GM19328 (cell line): ENCODE measurements around the gene RAB3IL1.
"Not testable (repeated sequence)": the region's sequence is repeated elsewhere in the genome, so short reads cannot be mapped to it uniquely, and the experiment has no call there.

ENCODE experiments used
- ATAC-seq: cut with Tn5 transposase; IDR thresholded peaks from one replicate; pipeline ENCODE4 v1.9.1; 2021; ENCODE audit warnings: mild to moderate bottlenecking, moderate library complexity; ENCODE audit not compliant: unreplicated experiment

Gene RAB3IL1

GRCh38 chr11:61954106-61954850 is 36.9 kb upstream of the RAB3IL1 start:
- no peak for ATAC-seq

DNA sequence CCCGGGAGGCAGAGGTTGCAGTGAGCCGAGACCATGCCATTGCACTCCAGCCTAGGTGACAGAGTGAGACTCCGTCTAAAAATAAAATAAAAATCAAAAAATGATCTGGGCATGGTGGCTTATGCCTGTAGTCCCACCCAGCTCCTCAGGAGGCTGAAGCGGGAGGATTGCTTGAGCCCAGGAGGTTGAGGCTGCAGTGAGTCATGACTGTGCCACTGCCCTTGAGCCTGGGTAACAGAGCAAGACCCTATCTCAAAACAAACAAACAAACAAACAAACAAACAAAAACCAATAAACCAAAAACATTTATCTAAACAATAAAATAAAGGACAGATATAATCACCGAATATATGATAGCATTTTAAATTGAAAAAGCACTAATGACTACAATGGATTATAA is 36.3 kb upstream of the RAB3IL1 start:
- ATAC-seq, result not testable (repeated sequence)

GRCh38 chr11:61952882-61953281 is 35.5 kb upstream of the RAB3IL1 start:
- ATAC-seq, result no peak

DNA sequence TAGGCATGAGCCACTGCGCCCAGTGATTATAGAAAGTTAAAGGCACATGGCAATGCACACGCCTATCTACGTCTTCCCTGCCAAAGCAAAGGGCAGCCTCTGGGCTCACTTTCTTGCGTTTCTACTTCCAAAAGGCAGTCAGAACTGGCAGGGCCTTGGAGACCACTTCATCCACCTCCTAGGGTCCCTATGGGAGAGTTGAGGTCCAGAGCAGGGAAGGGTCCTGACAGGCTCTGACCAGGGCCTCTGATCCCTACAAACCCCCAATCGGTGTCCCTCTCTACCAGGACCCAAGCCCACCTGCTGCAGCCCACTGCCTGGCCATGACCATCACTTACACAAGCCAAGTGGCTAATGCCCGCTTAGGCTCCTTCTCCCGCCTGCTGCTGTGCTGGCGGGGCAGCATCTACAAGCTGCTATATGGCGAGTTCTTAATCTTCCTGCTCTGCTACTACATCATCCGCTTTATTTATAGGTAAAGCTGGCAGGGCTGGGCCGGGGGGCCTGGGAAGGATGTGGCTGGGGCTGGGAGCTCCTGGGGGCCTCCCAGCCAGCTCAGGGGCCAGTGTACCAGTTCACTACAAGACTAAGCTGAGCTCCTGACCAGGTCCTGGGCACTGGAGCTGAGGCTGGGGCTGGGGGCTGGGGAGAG is 34.2 kb upstream of the RAB3IL1 start:
- ATAC-seq, result no peak

- no peak for ATAC-seq
Measured at GRCh38 chr11:61950035-61950547, 32.7 kb upstream of the RAB3IL1 start, which contains the start of gene BEST1. BEST1 (plus strand) TSS chr11:61950351; CDS start chr11:61951807, 1,456 bp downstream.

GRCh38 chr11:61949169-61950034 is 32.0 kb upstream of the RAB3IL1 start:
- ATAC-seq, result no peak

DNA sequence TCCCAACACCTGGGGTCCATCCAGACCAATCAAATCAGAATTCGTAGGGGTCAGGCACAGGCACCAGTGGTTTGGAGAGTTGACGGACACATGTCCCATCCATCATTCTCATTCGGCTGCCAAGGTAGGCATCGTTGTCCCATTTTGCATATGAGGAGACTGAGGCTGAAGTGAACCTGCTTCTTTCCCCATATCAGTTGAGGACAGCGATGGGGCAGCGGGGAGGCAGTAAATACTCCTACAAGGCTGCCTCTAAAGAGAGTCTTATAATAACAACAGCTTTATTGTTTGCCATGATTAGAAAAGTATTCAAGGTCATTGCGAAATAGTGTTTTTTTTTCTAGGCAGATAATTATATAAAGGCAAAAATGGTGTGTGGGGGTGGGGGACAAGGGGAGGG is 31.1 kb upstream of the RAB3IL1 start:
- no peak for ATAC-seq

DNA sequence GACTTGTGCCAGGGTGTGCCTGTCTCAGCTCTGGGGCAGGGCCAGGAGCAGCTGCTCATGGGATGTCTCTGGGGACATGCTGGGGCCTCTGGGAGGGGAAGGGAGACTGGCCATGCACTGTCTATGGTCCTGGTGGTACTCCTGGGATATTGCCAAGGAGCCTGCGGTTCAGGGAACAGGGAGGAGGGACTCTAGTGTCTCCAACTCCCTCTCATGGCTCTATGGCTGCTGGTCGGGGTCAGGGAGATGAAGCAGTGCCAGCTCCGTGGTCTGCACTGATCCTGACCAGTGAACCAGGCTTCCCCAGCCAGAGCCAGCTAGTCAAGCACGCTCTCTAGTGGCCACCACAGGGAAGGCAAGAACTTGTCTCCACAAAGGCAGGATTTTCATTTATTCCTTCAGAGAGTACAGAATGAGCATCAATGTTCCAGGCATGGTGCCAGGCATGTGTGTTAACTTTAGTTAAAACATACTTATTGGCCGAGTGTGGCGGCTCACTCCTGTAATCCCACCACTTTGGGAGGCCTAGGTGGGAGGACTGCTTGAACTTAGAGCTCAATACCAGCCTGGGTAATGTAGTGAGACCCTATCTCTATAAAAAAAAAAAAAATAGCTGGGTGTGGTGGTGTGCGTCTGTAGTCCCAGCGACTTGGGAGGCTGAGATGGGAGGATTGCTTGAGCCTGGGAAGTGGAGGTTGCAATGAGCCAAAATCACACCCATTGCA is 30.3 kb upstream of the RAB3IL1 start:
- ATAC-seq, result no peak

DNA sequence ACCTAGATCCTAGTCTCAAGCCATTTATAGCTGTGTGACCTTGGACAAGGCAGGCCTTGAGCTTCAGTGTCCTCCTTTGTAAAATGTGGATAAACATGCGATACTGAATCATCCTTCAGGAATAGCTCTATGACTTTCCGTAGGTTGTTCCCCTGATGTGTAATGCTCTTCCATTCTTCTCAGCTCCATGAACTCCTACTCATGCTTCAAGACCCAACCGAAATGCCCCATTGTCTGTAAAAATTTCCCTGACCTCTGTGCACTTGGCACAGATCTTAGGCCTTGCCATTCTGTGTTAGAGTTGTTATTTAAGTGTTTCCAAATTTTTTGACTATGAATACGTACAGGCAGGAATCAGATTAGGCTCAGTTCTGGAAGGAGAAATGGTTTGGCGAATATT is 29.5 kb upstream of the RAB3IL1 start:
- ATAC-seq, result no peak

DNA sequence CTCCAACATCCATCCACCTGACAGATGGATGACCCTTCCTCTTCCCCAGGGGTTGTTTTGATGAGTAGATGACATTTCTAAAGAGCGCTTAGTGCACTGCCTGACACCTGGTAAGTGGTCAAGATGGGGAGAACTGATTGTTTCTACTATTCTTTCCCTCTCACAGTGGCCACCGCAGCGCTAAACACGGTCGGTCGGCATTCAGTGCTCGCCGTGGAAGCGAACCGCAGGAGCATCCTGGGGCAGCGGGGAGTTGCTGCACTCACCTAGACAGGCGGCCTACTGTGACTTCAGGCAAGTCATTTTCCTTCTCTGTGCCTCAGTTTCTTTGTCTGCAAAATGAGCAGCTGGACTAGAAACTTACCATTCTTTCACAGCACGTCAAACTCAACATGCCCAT is 27.8 kb upstream of the RAB3IL1 start:
- ATAC-seq, result no peak

- ATAC-seq, result no peak
Measured at GRCh38 chr11:61940466-61940865, 23.1 kb upstream of the RAB3IL1 start.

- ATAC-seq, result no peak
Measured at GRCh38 chr11:61935861-61936260, 18.5 kb upstream of the RAB3IL1 start.

DNA sequence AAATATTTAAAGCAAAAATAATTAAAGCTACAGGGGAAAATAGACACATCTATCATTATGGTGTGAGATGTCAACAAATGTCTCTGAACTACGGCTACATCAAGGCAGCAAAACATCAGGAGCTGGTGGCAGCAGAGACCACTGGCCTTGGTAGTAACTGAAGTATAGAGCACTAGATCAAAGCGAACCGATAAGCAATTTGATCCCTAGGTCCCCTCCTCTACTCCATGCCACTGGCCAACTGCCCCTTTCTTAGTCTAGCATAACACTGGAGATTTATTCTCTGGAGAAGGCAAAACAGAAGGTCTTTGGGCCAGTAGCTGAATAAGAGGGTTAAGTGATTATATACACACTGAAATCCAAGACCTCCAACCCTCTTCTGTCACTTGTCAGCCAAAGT is 13.6 kb upstream of the RAB3IL1 start:
- no peak for ATAC-seq

- ATAC-seq, result no peak
Measured at GRCh38 chr11:61928606-61929005, 11.2 kb upstream of the RAB3IL1 start.

- ATAC-seq, result no peak
Measured at GRCh38 chr11:61927501-61927900, 10.1 kb upstream of the RAB3IL1 start.

DNA sequence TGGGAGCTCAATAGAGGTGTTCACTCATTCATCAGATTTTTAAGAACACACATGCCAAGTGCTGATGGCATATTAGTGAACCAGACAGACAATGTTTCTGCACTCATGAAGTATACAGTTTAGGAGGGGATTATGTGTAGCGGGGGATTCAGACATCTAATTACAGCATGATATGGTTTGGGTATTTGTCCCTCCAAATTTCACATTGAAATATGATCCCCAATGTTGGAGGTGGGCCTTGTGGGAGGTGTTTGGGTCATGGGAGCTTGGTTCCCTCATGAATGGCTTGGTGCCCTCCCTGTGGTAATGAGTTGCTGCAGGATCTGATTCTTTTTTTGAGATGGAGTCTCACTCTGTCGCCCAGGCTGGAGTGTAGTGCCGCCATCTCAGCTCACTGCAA is 8.9 kb upstream of the RAB3IL1 start:
- no peak for ATAC-seq

DNA sequence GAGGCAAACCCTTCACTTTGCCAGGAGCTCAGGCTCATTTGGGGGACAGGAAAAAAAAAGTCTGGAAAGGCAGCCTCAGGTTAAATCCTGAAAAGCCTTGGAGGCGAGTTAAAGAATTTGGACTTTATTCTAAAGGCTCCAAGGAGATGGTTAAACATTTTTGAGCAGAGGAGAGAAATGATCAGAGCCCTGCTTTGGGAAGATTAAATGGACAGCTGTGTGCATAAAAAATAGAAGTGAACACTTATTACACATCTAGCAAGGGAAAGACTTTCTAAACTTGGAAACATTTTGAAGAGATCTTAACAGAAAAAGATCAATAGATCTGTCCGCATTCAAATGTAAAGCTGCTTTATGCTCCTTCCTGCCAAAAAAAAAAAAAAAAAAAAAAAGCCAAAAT is 8.4 kb upstream of the RAB3IL1 start:
- ATAC-seq, result no peak

GRCh38 chr11:61924064-61924455 is 6.7 kb upstream of the RAB3IL1 start:
- ATAC-seq, result no peak

DNA sequence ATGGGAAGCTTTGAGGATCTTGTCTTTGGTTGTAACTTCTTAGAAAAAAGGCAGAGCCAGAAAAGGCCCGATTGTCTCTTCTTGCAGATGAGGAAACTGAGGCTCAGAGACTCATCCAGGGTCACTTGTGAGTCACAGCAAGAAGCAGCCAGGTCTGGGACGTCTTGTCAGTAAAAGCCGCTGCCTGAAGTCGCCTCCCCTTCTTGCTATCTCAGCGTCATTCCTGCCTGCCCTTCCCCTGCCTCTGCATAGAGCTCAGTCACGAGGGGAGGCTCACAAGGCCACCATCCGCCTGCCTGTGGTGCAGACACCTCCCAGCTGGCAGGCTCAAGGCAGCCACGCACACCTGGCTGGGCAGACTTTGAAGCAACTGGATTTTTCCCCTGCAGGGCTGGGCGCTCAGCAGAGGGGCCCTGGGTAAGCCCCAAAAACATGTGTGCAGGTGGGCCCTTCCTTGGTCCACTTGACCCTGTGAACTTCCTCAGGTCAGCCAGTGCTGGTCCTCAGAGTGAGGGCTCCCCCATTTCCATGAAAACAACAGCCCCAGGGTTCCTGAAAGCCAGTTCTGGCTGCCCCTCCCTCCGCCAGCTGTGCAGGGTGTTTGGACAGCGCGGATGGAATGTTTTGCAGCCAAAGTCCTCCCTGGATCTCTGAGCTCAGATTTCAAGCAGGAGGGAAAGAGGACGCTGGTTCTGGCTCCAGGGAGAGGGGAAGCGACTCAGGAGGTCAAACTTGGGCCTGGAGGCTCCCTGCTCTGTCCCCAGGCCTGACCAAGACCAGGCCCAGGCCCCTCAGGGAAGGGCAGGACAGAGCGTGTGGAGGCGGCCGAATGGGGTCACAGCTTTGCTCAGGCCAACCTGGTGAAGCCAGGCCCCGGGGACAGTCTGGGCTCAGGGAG is 6.0 kb upstream of the RAB3IL1 start:
- no peak for ATAC-seq

GRCh38 chr11:61922539-61922938 is 5.2 kb upstream of the RAB3IL1 start:
- no peak for ATAC-seq
